ENCODE data around the gene IQGAP3.

GRCh38 chr1:156596426-156596825 lies 24.1 kb upstream of the IQGAP3 start:
- no peak for TF ChIP-seq CTCF (IDR thresholded peaks at IDR 0.05)
- no peak for TF ChIP-seq TAF1 (IDR thresholded peaks at IDR 0.05; ENCODE audit: borderline replicate concordance, low read depth, low read length)
- no peak for TF ChIP-seq SMC3 (IDR thresholded peaks at IDR 0.05; ENCODE audit: low read depth, low read length)
- no peak for TF ChIP-seq EP300 (IDR thresholded peaks at IDR 0.05; ENCODE audit: borderline replicate concordance in 1 of 2, low read depth in 1 of 2, low read length in 1 of 2)
- TF ChIP-seq MAX (IDR thresholded peaks at IDR 0.05; ENCODE audit: low read depth): no peak
- TF ChIP-seq GABPA (IDR thresholded peaks at IDR 0.05; ENCODE audit: low read depth): no peak
- no peak for TF ChIP-seq NRF1 (IDR thresholded peaks at IDR 0.05; ENCODE audit: low read depth, low read length)
- no peak for TF ChIP-seq POLR2AphosphoS5 (IDR thresholded peaks at IDR 0.05; ENCODE audit: low read depth, low read length)
- no peak for TF ChIP-seq EZH2phosphoT487 (IDR thresholded peaks at IDR 0.05; ENCODE audit: borderline replicate concordance, low read depth)
- TF ChIP-seq USF2 (IDR thresholded peaks at IDR 0.05; ENCODE audit: borderline replicate concordance, low read depth, low read length): no peak
- TF ChIP-seq TCF12 (IDR thresholded peaks at IDR 0.05): no peak
- TF ChIP-seq GATA2 (CRISPR knock-in tag; IDR thresholded peaks at IDR 0.05): no peak
- no peak for TF ChIP-seq SIN3A (IDR thresholded peaks at IDR 0.05; ENCODE audit: borderline replicate concordance, low read depth, low read length)
